Kidney (tissue), 14 donors: ENCODE measurements around the gene AGPAT4. TPM values are rescaled to one million over a fixed set of nuclear protein-coding genes. Genes with fewer than 3 reads are reported as not detected.

Source experiments
- DNase-seq, 5 donors: peaks; one replicate each; pipeline ENCODE4 v3.0.0-alpha.2; 2013 to 2020
- FAIRE-seq: peaks from 2 replicates; lab custom pipeline; 2012; peaks lifted over from hg19 to GRCh38; lab: Jason Lieb, UNC
- H3K27ac ChIP-seq, 2 donors: one replicate each; pipeline ENCODE4 v1.7.0; 2013; ENCODE audit warnings: low read depth in 2 of 2, low read length in 2 of 2, inconsistent platforms in 1 of 2
- H3K27me3 ChIP-seq: one replicate; pipeline ENCODE4 v1.7.1; 2013; ENCODE audit warnings: low read length, inconsistent platforms; ENCODE audit not compliant: control insufficient read depth, insufficient read depth
- H3K36me3 ChIP-seq, 3 donors: one replicate each; pipeline versions ENCODE4 v1.7.0 to v1.7.1; 2013; ENCODE audit warnings: low read length in 3 of 3, control low read depth in 1 of 3, inconsistent platforms in 1 of 3; ENCODE audit not compliant: insufficient read depth in 3 of 3, control insufficient read depth in 2 of 3
- H3K4me1 ChIP-seq, 3 donors: one replicate each; pipeline versions ENCODE4 v1.7.0 to v1.7.1; 2013; ENCODE audit warnings: low read length in 3 of 3, inconsistent platforms in 1 of 3, low read depth in 1 of 3; ENCODE audit not compliant: control insufficient read depth in 2 of 3, insufficient read depth in 2 of 3
- H3K4me3 ChIP-seq, 3 donors: one replicate each; pipeline versions ENCODE4 v1.7.0 to v1.8.1; 2013; ENCODE audit warnings: low read length in 3 of 3, control low read depth in 1 of 3, inconsistent platforms in 1 of 3
- H3K9ac ChIP-seq, 3 donors: one replicate each; pipeline versions ENCODE4 v1.7.0 to v1.7.1; 2013; ENCODE audit warnings: low read length in 3 of 3, control low read depth in 1 of 3, inconsistent platforms in 1 of 3
- H3K9me3 ChIP-seq, 3 donors: one replicate each; pipeline versions ENCODE4 v1.7.0 to v1.7.1; 2013; ENCODE audit warnings: low read length in 3 of 3, control low read depth in 1 of 3, inconsistent platforms in 1 of 3; ENCODE audit not compliant: control insufficient read depth in 2 of 3, insufficient read depth in 1 of 3
- intact Hi-C: fragments of 100-400 bp; cut with DNase I; formaldehyde crosslinking; loops from one replicate; pipeline ENCODE4 v1.11.1; 2022
- polyA plus RNA-seq: library from polyadenylated mRNA; stranded (reverse); fragments of 350-450 nt; fragmentation: Illumina TruSeq; extraction: RNeasy Lipid Tissue Mini Kit (QIAGEN cat#74804); gene quantifications from one replicate; pipeline ENCODE4 v1.2.3, GENCODE V29; 2014; ENCODE audit warnings: low read depth, low replicate concordance; ENCODE audit not compliant: insufficient read depth
- total RNA-seq: library from RNA; stranded (reverse); fragmentation: NEBNext Ultra II Directional; extraction: Animal tissue kit (Norgen Biotek cat#: 25700); gene quantifications from one replicate; pipeline ENCODE4 v1.2.1, GENCODE V29; 2021
- TF ChIP-seq, protein P1 (sequence below): IDR thresholded peaks from 3 replicates; pipeline ENCODE4 v1.5.1; 2012; ENCODE audit warnings: mild to moderate bottlenecking, moderate library complexity, borderline replicate concordance; ENCODE audit not compliant: insufficient read depth; ENCODE audit errors: extremely low read depth
- donor health status: control.
- donor health status: control.
- donor health status: control.
- donor health status: control.
- donor health status: control.
- donor health status: DM: yes; HTN: yes; CAD: no.
- donor health status: Normal renal cell carcinoma (clear cell type).

Gene AGPAT4
- total and polyA plus RNA-seq, 2 donors from 2014 or later: 3.3 to 12.3 TPM

DNA sequence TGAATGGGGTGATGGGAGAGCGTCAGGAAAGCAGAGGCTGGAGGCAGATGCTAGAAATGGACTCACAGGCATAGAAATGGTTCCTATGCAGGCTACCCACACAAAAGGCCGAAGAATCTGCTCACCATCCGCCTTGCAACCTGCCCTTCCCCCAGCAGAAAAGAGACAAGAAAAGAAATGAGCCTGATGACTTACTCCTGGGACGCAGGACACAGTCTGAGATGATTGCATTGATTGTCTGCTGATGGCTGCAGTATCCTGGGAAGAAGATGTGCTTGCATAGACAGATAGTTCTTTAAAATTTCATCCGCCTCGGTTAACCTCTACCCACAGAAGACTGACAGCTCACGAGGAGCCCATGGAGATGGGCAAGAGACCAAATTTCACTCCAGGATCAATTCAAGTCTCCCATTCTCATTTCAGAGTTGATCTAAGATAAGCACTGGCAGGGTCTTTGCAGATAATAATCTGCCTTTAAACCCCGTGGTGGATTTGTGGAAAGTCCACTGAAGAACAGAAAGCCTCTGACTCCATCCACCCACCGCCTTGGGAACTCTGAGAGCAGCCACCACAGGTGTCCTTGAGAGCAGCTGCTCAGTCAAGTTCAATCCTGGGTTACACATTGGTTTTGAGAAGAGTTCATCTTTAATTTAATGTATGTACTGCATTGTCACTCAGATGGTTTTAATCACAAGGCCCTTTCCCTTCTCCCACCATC, 7.2 kb downstream of the AGPAT4 start:
- intact Hi-C loops: no loop called here
- Histone ChIP-seq H3K27me3 (no peaks in the 10 kb centered on the region), H3K9ac (no peak overlapping the region), H3K9me3 (no peaks in the 10 kb centered on the region), H3K4me1 (no peaks in the 10 kb centered on the region), H3K27ac (no peak overlapping the region), H3K4me3 (no peak overlapping the region), H3K36me3 (no peaks in the 10 kb centered on the region)
- TF ChIP-seq, protein P1, sequence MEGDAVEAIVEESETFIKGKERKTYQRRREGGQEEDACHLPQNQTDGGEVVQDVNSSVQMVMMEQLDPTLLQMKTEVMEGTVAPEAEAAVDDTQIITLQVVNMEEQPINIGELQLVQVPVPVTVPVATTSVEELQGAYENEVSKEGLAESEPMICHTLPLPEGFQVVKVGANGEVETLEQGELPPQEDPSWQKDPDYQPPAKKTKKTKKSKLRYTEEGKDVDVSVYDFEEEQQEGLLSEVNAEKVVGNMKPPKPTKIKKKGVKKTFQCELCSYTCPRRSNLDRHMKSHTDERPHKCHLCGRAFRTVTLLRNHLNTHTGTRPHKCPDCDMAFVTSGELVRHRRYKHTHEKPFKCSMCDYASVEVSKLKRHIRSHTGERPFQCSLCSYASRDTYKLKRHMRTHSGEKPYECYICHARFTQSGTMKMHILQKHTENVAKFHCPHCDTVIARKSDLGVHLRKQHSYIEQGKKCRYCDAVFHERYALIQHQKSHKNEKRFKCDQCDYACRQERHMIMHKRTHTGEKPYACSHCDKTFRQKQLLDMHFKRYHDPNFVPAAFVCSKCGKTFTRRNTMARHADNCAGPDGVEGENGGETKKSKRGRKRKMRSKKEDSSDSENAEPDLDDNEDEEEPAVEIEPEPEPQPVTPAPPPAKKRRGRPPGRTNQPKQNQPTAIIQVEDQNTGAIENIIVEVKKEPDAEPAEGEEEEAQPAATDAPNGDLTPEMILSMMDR: no peak
- FAIRE-seq: no peak
- DNase-seq: no peak

DNA sequence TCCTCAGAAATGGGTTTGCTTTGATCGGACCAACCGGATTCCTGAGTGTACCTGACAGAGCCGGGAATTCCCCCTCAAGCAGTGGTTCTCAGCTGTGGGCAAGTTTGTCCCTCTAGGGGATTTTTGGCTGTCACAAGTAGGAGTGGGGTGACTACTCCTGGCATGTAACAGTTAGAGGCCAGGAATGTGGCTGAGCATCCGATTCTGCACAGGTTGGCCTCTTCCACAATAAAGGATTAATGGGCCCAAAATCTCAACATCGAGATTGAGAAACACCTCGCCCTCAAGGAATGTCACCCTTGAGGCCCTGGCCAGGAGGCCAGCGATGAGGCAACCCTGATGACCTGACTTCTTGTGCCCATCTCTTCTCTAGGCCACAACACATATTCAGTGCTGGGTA, 7.9 kb downstream of the AGPAT4 start:
- no peak overlapping the region for H3K4me3 ChIP-seq
- H3K9ac ChIP-seq: peak overlapping the region in 1 of 3 donors; percentile 19
- DNase-seq: peak in 1 of 5 donors; percentile 19
- H3K4me1 ChIP-seq: no peaks in the 10 kb centered on the region
- no peak overlapping the region for H3K27ac ChIP-seq
- FAIRE-seq: no peak
- TF ChIP-seq, protein P1: no peak
- no peaks in the 10 kb centered on the region for H3K27me3 ChIP-seq
- intact Hi-C loops: no loop called here
- H3K9me3 ChIP-seq: no peaks in the 10 kb centered on the region
- H3K36me3 ChIP-seq: no peaks in the 10 kb centered on the region

DNA sequence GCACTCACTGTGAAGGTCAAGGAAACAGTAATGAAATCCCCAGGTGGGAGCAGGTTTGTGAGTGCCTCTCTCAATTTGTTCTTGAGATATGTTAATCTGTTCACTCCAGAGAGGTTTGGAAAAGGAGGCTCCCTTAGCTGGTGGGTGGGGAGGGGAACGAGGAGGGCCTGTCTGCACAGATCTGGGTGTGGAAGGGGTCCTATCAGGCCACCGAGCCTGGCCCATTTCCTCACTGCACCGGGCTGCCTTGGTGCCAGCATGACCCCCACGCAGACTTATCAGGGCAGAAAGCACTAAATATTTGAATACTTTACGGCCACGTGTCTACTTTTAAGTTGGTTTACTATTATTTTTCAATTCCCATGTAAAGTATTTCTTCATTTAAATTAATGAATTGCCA, 8.3 kb downstream of the AGPAT4 start:
- Histone ChIP-seq H3K4me3 (no peak overlapping the region), H3K9ac (peak overlapping the region in 1 of 3 donors; percentile 19), H3K36me3 (no peaks in the 10 kb centered on the region), H3K27me3 (no peaks in the 10 kb centered on the region), H3K4me1 (no peaks in the 10 kb centered on the region), H3K27ac (no peak overlapping the region), H3K9me3 (no peaks in the 10 kb centered on the region)
- intact Hi-C loops: no loop called here
- FAIRE-seq (no peak), DNase-seq (no peak)
- TF ChIP-seq, protein P1: no peak

DNA sequence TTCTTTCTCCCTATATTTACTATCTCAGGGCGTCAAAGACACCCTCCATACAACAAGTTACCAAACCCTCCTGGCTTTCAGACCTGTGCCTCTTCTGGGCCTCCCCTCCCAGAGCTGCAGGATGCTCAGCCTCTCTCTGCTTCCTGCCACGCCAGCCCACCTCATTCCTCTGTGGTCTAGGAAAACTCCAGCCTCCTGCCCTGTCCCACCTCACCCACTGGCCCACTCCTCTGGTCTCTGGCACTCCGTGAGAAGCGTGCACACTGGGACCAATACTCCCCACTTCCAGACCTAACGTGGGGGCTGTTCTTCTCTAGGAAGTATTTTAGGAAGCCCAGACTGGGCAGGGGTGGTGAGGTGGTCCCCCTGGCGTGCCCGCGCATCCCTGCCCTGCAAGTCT, 9.7 kb downstream of the AGPAT4 start:
- no peak overlapping the region for H3K27ac ChIP-seq
- no peak overlapping the region for H3K9ac ChIP-seq
- no peaks in the 10 kb centered on the region for H3K36me3 ChIP-seq
- intact Hi-C loops: no loop called here
- FAIRE-seq (no peak), DNase-seq (peak in 1 of 5 donors; percentile 59)
- TF ChIP-seq, protein P1: no peak
- H3K4me3 ChIP-seq: no peak overlapping the region
- H3K27me3 ChIP-seq: no peaks in the 10 kb centered on the region
- no peaks in the 10 kb centered on the region for H3K9me3 ChIP-seq
- H3K4me1 ChIP-seq: no peaks in the 10 kb centered on the region
